ENCODE results near the gene ARHGAP6.
A peak's percentile ranks its signal among the peaks of the same experiment; 100 is the strongest.

ARHGAP6 gene

GRCh38 chrX:11431786-11432185, 233.9 kb downstream of the ARHGAP6 start:
- no peak for TF ChIP-seq CTCF (IDR thresholded peaks at IDR 0.05)

- TF ChIP-seq CTCF (IDR thresholded peaks at IDR 0.05): no peak
These were observed 235.4 kb downstream of the ARHGAP6 start for GRCh38 chrX:11430271-11430670.

GRCh38 chrX:11429538-11430085, 236.1 kb downstream of the ARHGAP6 start:
- no peak for TF ChIP-seq CTCF (IDR thresholded peaks at IDR 0.05)

- peak; percentile 49; the same call in 1 of the 2 replicates for TF ChIP-seq CTCF (IDR thresholded peaks at IDR 0.05)
These were observed 238.2 kb downstream of the ARHGAP6 start for GRCh38 chrX:11427453-11428071.

GRCh38 chrX:11426712-11427452, 238.8 kb downstream of the ARHGAP6 start:
- TF ChIP-seq CTCF (IDR thresholded peaks at IDR 0.05): no peak

- no peak for TF ChIP-seq CTCF (IDR thresholded peaks at IDR 0.05)
These were observed 240.6 kb downstream of the ARHGAP6 start for GRCh38 chrX:11424903-11425674.

- TF ChIP-seq CTCF (IDR thresholded peaks at IDR 0.05): no peak
These were observed 241.8 kb downstream of the ARHGAP6 start for GRCh38 chrX:11423949-11424348.
